Endothelial cell of umbilical vein (primary cell): ENCODE measurements around the gene MARS1. TPM values are rescaled to one million over a fixed set of nuclear protein-coding genes. Genes with fewer than 3 reads are reported as not detected.

Source experiments
- BruUV-seq: library from RNA; stranded (reverse); fragments of 400-500 nt; replicated peaks from 2 replicates; lab custom pipeline; 2021; lab: Mats Ljungman, UMichigan
- CTCF ChIA-PET: fragments of 300-600, 350-600 bp; sonication (Branson Sonifier 250); formaldehyde crosslinking; loops from one replicate; lab custom pipeline; 2021; ENCODE audit warnings: antibody characterized with exemption, inconsistent platforms; lab: Charles Lee
- POLR2A ChIA-PET: fragments of 300-600, 350-600 bp; sonication (Branson Sonifier 250); formaldehyde crosslinking; loops from one replicate; lab custom pipeline; 2021; ENCODE audit warnings: antibody characterized with exemption, inconsistent platforms; lab: Charles Lee
- DNase-seq: peaks from one replicate; pipeline ENCODE4 v3.0.0-alpha.2; 2011; ENCODE audit warnings: low read depth, low spot score
- FAIRE-seq: peaks from 2 replicates; lab custom pipeline; 2011; peaks lifted over from hg19 to GRCh38; lab: Jason Lieb, UNC
- H2AFZ ChIP-seq: 2 replicates; pipeline ENCODE4 v1.6.0; 2012; ENCODE audit warnings: low read depth, low read length, control low read depth, inconsistent platforms
- H3K27ac ChIP-seq: 2 replicates; pipeline ENCODE4 v1.5.1; 2011; ENCODE audit warnings: low read depth, mild to moderate bottlenecking, control low read depth, low read length, moderate library complexity; ENCODE audit not compliant: insufficient read depth
- H3K27me3 ChIP-seq, 2 experiments: 2 replicates each; pipeline versions ENCODE4 v1.6.0 to v1.6.1; 2011; ENCODE audit warnings: low read length in 2 of 2, mixed read lengths in 1 of 2; ENCODE audit not compliant: control insufficient read depth in 2 of 2, insufficient read depth in 2 of 2
- H3K36me3 ChIP-seq, 2 experiments: 2 replicates in 1 of 2; 3 replicates in 1 of 2; pipeline ENCODE4 v1.5.1; 2011; ENCODE audit warnings: low read length in 2 of 2, mild to moderate bottlenecking in 1 of 2, moderate library complexity in 1 of 2; ENCODE audit not compliant: control insufficient read depth in 2 of 2, insufficient read depth in 2 of 2; ENCODE audit errors: extremely low read depth in 1 of 2
- H3K4me1 ChIP-seq: 3 replicates; pipeline ENCODE4 v1.5.1; 2011; ENCODE audit warnings: mild to moderate bottlenecking, low read length; ENCODE audit not compliant: control insufficient read depth, insufficient read depth; ENCODE audit errors: extremely low read depth
- H3K4me2 ChIP-seq: 2 replicates; pipeline ENCODE4 v1.6.1; 2011; ENCODE audit warnings: low read length, control low read depth, mixed read lengths; ENCODE audit not compliant: insufficient read depth
- H3K4me3 ChIP-seq, 3 experiments: fragments of 200-600 bp in 1 of 3; sonication (generic), shearing (Covaris generic) in 1 of 3; replicated peaks in 1 of 3; 2 replicates each; pipeline ENCODE4 v1.5.1; 2011 to 2016; ENCODE audit warnings: control low read depth in 3 of 3, low read length in 3 of 3, mild to moderate bottlenecking in 2 of 3, inconsistent platforms in 1 of 3, low read depth in 1 of 3, moderate library complexity in 1 of 3; ENCODE audit not compliant: insufficient read depth in 1 of 3
- H3K79me2 ChIP-seq: 2 replicates; pipeline ENCODE4 v1.6.0; 2012; ENCODE audit warnings: low read length, inconsistent platforms; ENCODE audit not compliant: control insufficient read depth, insufficient read depth
- H3K9ac ChIP-seq: replicated peaks from 2 replicates; pipeline ENCODE3; 2011; ENCODE audit warnings: low read length, control low read depth; ENCODE audit not compliant: insufficient read depth; ENCODE audit errors: extremely low read depth
- H3K9me1 ChIP-seq: replicated peaks from 3 replicates; pipeline ENCODE4 v1.6.0; 2011; ENCODE audit warnings: mild to moderate bottlenecking, low read length; ENCODE audit not compliant: control insufficient read depth, insufficient read depth; ENCODE audit errors: extremely low read depth
- H3K9me3 ChIP-seq: replicated peaks from 2 replicates; pipeline ENCODE4 v1.5.1; 2012; ENCODE audit warnings: low read length, inconsistent platforms; ENCODE audit not compliant: control insufficient read depth, insufficient read depth
- H4K20me1 ChIP-seq: replicated peaks from 2 replicates; pipeline ENCODE3; 2011; ENCODE audit warnings: mild to moderate bottlenecking, low read length; ENCODE audit not compliant: control insufficient read depth, insufficient read depth; ENCODE audit errors: extremely low read depth
- EZH2 ChIP-seq: IDR thresholded peaks from 2 replicates; pipeline ENCODE4 v1.6.1; 2012; ENCODE audit warnings: borderline replicate concordance, low read depth, mild to moderate bottlenecking, moderate library complexity, low read length, inconsistent platforms; ENCODE audit not compliant: severe bottlenecking
- FOS ChIP-seq: IDR thresholded peaks from 2 replicates; pipeline ENCODE4 v1.6.1; 2011; ENCODE audit warnings: mild to moderate bottlenecking, low read length, moderate library complexity, borderline replicate concordance; ENCODE audit not compliant: insufficient read depth
- GATA2 ChIP-seq: IDR thresholded peaks from 2 replicates; pipeline ENCODE4 v1.7.0; 2011; ENCODE audit warnings: low read depth, mild to moderate bottlenecking, moderate library complexity, mixed read lengths, low read length; ENCODE audit not compliant: insufficient read length, insufficient read depth
- JUN ChIP-seq: IDR thresholded peaks from 2 replicates; pipeline ENCODE4 v1.6.1; 2011; ENCODE audit warnings: borderline replicate concordance, low read depth; ENCODE audit not compliant: insufficient read length, insufficient read depth
- MYC ChIP-seq: IDR thresholded peaks from one replicate; pipeline ENCODE4 v1.6.1; 2011; ENCODE audit warnings: mild to moderate bottlenecking, low read depth, low read length
- POLR2A ChIP-seq: IDR thresholded peaks from 2 replicates; pipeline ENCODE4 v1.6.1; 2012; ENCODE audit warnings: low read depth, mild to moderate bottlenecking, control low read depth, low read length
- POLR2AphosphoS5 ChIP-seq: IDR thresholded peaks from 2 replicates; pipeline ENCODE4 v1.6.1; 2012; ENCODE audit warnings: low read depth, mild to moderate bottlenecking, control low read depth, low read length, moderate library complexity; ENCODE audit not compliant: insufficient read depth
- dilution Hi-C: fragments of 300-500 bp; cut with MboI; formaldehyde crosslinking; loops from one replicate; pipeline ENCODE4 v1.15.0; 2019; ENCODE audit warnings: low sequenced_read_pairs; ENCODE audit not compliant: extremely low pct_ligation_motif_present
- intact Hi-C: fragments of 100-400 bp; cut with micrococcal nuclease; formaldehyde crosslinking; loops from one replicate; pipeline ENCODE4 v1.10.0; 2022
- polyA plus RNA-seq, 4 experiments: library from polyadenylated mRNA; depleted of rRNA in 3 of 4; stranded (reverse) in 3 of 4; unstranded in 1 of 4; fragments of >200 nt; gene quantifications; 2 replicates each; pipeline versions ENCODE4 v1.2.1 to v1.2.3, GENCODE V29; 2011 to 2012; ENCODE audit warnings: missing spikeins in 1 of 4
- total RNA-seq: library from RNA; stranded (reverse); gene quantifications from 2 replicates; pipeline ENCODE4 v1.2.3, GENCODE V29; 2021
- TF ChIP-seq, protein P1 (sequence below): IDR thresholded peaks from 2 replicates; pipeline ENCODE4 v1.6.1; 2011; ENCODE audit not compliant: insufficient read depth, insufficient read length
- TF ChIP-seq, protein P2 (sequence below), 2 donors: IDR thresholded peaks; 1 replicate in 1 of 2; 2 replicates in 1 of 2; pipeline ENCODE4 v1.5.1; 2011; ENCODE audit warnings: low read length in 2 of 2, mild to moderate bottlenecking in 2 of 2, moderate library complexity in 2 of 2, control low read depth in 1 of 2, inconsistent platforms in 1 of 2, low read depth in 1 of 2; ENCODE audit not compliant: insufficient read depth in 1 of 2; ENCODE audit errors: extremely low read depth in 1 of 2

Gene MARS1
- total and polyA plus RNA-seq, 2 donors (not counting 3 experiments of a cell fraction or from before 2014, with no cell fraction given): 118 to 212 TPM

DNA sequence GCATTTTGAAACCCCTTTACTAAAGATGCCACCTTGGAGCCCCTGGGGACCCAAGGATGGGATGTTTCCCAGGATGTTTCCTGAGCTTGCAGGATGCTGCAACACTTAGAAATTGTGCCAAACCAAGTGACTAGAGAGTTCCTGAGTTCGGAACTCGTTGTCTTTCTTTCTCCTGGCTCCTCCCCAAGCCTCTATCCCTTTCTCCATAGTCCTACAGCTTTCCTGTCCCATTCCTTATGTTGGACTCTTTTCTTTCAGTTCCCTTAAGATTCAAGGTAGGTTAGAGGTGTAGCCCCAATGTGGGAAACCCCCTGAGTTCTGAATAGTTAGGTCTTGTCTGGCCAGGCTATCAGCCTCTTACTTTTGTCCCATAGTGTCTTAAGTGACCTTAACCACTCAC is 60.6 kb downstream of the MARS1 start:
- Histone ChIP-seq H3K9ac (no peak overlapping the region), H3K27me3 (peaks cover 38 to 44% of the 10 kb centered on the region in 2 experiments), H3K36me3 (no peaks in the 10 kb centered on the region), H3K4me1 (peaks cover 18% of the 10 kb centered on the region), H3K9me1 (no peaks in the 10 kb centered on the region), H3K4me2 (no peak overlapping the region), H3K4me3 (no peak overlapping the region), H3K27ac (no peak overlapping the region), H2AFZ (no peak overlapping the region), H3K9me3 (no peaks in the 10 kb centered on the region), H4K20me1 (no peaks in the 10 kb centered on the region), H3K79me2 (peaks cover 25% of the 10 kb centered on the region)
- TF ChIP-seq POLR2AphosphoS5: no peak
- TF ChIP-seq POLR2A: no peak
- TF ChIP-seq JUN: no peak
- no peak for TF ChIP-seq GATA2
- TF ChIP-seq MYC: no peak
- no peak for TF ChIP-seq FOS
- TF ChIP-seq, protein P1, sequence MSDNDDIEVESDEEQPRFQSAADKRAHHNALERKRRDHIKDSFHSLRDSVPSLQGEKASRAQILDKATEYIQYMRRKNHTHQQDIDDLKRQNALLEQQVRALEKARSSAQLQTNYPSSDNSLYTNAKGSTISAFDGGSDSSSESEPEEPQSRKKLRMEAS: no peak
- no peak for TF ChIP-seq EZH2
- TF ChIP-seq, protein P2, sequence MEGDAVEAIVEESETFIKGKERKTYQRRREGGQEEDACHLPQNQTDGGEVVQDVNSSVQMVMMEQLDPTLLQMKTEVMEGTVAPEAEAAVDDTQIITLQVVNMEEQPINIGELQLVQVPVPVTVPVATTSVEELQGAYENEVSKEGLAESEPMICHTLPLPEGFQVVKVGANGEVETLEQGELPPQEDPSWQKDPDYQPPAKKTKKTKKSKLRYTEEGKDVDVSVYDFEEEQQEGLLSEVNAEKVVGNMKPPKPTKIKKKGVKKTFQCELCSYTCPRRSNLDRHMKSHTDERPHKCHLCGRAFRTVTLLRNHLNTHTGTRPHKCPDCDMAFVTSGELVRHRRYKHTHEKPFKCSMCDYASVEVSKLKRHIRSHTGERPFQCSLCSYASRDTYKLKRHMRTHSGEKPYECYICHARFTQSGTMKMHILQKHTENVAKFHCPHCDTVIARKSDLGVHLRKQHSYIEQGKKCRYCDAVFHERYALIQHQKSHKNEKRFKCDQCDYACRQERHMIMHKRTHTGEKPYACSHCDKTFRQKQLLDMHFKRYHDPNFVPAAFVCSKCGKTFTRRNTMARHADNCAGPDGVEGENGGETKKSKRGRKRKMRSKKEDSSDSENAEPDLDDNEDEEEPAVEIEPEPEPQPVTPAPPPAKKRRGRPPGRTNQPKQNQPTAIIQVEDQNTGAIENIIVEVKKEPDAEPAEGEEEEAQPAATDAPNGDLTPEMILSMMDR (IDR thresholded peaks at IDR 0.05; ENCODE audit: extremely low read depth in 1 of 2, insufficient read depth in 1 of 2, low read depth in 1 of 2, low read length in 2 of 2): no peak
- POLR2A ChIA-PET: no interaction called here
- CTCF ChIA-PET: no interaction called here
- DNase-seq (no peak), FAIRE-seq (no peak)
- no TSS peak for BruUV-seq
- dilution Hi-C loops: no loop called here
- intact Hi-C loops: loop anchor here (5.0 kb wide), 1 partner anchor 144 kb away; the partner anchor contains the start of gene OS9
